ENCODE measurements around the gene ZNF780A.

DNA sequence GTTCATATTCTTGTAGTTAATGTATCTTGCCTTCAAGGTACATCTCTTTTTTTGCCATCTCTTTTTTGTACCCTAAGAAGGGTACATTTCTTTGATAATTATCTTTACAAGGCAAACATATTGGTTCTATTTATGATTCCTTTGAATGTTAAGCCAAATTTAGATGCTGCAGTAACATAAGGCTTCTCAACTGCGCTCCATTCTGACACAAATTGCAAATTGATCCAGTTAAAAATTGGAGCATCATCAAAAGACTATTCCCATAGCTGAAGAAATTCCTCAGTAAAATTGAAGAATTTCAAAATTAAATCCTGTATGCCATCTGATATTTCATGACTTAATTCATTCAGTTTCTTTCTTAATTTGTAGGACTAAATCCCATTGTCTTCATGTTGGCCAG is 2.7 kb upstream of the ZNF780A start:
- TF ChIP-seq, protein P1, sequence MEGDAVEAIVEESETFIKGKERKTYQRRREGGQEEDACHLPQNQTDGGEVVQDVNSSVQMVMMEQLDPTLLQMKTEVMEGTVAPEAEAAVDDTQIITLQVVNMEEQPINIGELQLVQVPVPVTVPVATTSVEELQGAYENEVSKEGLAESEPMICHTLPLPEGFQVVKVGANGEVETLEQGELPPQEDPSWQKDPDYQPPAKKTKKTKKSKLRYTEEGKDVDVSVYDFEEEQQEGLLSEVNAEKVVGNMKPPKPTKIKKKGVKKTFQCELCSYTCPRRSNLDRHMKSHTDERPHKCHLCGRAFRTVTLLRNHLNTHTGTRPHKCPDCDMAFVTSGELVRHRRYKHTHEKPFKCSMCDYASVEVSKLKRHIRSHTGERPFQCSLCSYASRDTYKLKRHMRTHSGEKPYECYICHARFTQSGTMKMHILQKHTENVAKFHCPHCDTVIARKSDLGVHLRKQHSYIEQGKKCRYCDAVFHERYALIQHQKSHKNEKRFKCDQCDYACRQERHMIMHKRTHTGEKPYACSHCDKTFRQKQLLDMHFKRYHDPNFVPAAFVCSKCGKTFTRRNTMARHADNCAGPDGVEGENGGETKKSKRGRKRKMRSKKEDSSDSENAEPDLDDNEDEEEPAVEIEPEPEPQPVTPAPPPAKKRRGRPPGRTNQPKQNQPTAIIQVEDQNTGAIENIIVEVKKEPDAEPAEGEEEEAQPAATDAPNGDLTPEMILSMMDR (IDR thresholded peaks at IDR 0.05; ENCODE audit: insufficient read depth, low read length, poor library complexity, severe bottlenecking): no peak
- no peak for TF ChIP-seq EZH2phosphoT487 (conservative IDR thresholded peaks at IDR 0.05; ENCODE audit: low read length)

Measured in SU-DHL-6 (cell line).